ENCODE results near the gene WFDC1.

DNA sequence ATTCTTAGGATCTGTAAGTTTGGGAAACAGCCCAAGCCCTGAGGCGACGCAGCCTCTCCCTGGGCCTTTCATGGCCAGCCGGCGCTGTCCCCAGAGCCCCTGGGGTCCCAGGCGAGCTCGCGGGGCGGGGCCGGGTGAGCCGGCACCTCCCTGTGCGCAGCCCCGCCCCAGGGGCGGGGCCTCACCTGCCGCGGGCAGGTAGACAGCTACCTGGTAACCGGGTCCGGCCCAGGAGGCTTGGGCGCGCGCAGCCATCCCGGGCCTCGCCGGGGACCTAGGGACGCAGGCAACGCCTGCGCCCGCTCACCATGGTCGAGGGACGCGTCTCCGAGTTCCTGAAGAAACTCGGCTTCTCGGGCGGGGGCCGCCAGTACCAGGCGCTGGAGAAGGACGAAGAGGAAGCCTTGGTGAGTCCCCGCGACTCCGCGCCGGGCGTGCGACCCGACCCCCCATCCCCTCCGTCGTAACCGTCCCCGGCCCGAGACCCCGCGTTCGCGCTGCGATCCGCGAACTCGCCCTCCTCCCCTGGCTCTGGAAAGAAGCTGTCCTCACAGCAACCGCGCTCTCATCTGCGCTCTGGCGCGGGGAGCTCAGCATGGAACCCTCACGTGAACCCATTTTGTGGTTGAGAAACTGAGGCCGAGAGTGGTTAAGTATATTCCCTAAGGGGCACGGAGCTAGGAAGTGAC, 73.8 kb downstream of the WFDC1 start, which contains the start of gene ATP2C2:
- TF ChIP-seq CTCF (IDR thresholded peaks at IDR 0.05; ENCODE audit: low read depth, low read length, missing input control) (no peak), GABPA (IDR thresholded peaks at IDR 0.05 in 1 of 2, conservative IDR thresholded peaks at IDR 0.05 in 1 of 2) (no peak), RXRA (IDR thresholded peaks at IDR 0.05) (no peak), JUND (IDR thresholded peaks at IDR 0.05) (no peak), SP1 (IDR thresholded peaks at IDR 0.05) (no peak), ATF3 (IDR thresholded peaks at IDR 0.05) (no peak), NR2F2 (IDR thresholded peaks at IDR 0.05) (no peak), TAF1 (conservative IDR thresholded peaks at IDR 0.05) (no peak), FOXA1 (IDR thresholded peaks at IDR 0.05) (no peak)
- TF ChIP-seq, protein P1, sequence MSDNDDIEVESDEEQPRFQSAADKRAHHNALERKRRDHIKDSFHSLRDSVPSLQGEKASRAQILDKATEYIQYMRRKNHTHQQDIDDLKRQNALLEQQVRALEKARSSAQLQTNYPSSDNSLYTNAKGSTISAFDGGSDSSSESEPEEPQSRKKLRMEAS (IDR thresholded peaks at IDR 0.05) = no peak
- TF ChIP-seq, protein P2, sequence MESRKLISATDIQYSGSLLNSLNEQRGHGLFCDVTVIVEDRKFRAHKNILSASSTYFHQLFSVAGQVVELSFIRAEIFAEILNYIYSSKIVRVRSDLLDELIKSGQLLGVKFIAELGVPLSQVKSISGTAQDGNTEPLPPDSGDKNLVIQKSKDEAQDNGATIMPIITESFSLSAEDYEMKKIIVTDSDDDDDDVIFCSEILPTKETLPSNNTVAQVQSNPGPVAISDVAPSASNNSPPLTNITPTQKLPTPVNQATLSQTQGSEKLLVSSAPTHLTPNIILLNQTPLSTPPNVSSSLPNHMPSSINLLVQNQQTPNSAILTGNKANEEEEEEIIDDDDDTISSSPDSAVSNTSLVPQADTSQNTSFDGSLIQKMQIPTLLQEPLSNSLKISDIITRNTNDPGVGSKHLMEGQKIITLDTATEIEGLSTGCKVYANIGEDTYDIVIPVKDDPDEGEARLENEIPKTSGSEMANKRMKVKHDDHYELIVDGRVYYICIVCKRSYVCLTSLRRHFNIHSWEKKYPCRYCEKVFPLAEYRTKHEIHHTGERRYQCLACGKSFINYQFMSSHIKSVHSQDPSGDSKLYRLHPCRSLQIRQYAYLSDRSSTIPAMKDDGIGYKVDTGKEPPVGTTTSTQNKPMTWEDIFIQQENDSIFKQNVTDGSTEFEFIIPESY (IDR thresholded peaks at IDR 0.05) = no peak

Data from liver (tissue), 3 donors.